Measurements from ENCODE around the gene ADGRA1. TPM values are rescaled to one million over a fixed set of nuclear protein-coding genes. Genes with fewer than 3 reads are reported as not detected.

Gene ADGRA1
- total RNA-seq, 4 donors from 2014 or later, result 0.13 TPM; not detected in 3

GRCh38 chr10:133067149-133068105 lies 20.3 kb upstream of the ADGRA1 start:
- 29 to 34% methylated on average over 11 to 18 of the region's 26 CpGs for WGBS, 2 donors (ENCODE audit: low coverage in 1 of 2)
- Histone ChIP-seq H3K27me3 (peaks cover 46% of the 10 kb centered on the region), H3K4me3 (no peak overlapping the region), H3K27ac (no peak overlapping the region), H3K4me1 (no peaks in the 10 kb centered on the region), H3K9me3 (no peaks in the 10 kb centered on the region), H3K36me3 (no peaks in the 10 kb centered on the region)
- TF ChIP-seq POLR2A (IDR thresholded peaks at IDR 0.05), result no peak
- TF ChIP-seq POLR2AphosphoS5 (IDR thresholded peaks at IDR 0.05), result no peak
- no peak for TF ChIP-seq EP300 (IDR thresholded peaks at IDR 0.05)
- TF ChIP-seq CTCF (IDR thresholded peaks at IDR 0.05), result no peak
- ATAC-seq, result no peak

GRCh38 chr10:133068111-133069032 lies 19.4 kb upstream of the ADGRA1 start:
- no peak overlapping the region for H3K4me3 ChIP-seq
- no peaks in the 10 kb centered on the region for H3K4me1 ChIP-seq
- no peaks in the 10 kb centered on the region for H3K36me3 ChIP-seq
- ATAC-seq, result no peak
- TF ChIP-seq POLR2A (IDR thresholded peaks at IDR 0.05) (no peak), EP300 (IDR thresholded peaks at IDR 0.05) (no peak), CTCF (IDR thresholded peaks at IDR 0.05) (no peak), POLR2AphosphoS5 (IDR thresholded peaks at IDR 0.05) (no peak)
- peaks cover 55% of the 10 kb centered on the region for H3K27me3 ChIP-seq
- no peak overlapping the region for H3K27ac ChIP-seq
- no peaks in the 10 kb centered on the region for H3K9me3 ChIP-seq
- WGBS, 2 donors (ENCODE audit: low coverage in 1 of 2), result 90% methylated on average over 9 of the region's 24 CpGs; no CpG with 5 or more reads in 1 of the 2 donors

GRCh38 chr10:133069033-133069525 lies 18.6 kb upstream of the ADGRA1 start:
- no peak for ATAC-seq
- WGBS, 2 donors (ENCODE audit: low coverage in 1 of 2), result 72% methylated on average over 6 of the region's 23 CpGs; no CpG with 5 or more reads in 1 of the 2 donors
- Histone ChIP-seq H3K27me3 (peaks cover 61% of the 10 kb centered on the region), H3K4me3 (no peak overlapping the region), H3K36me3 (no peaks in the 10 kb centered on the region), H3K4me1 (no peaks in the 10 kb centered on the region), H3K9me3 (no peaks in the 10 kb centered on the region), H3K27ac (no peak overlapping the region)
- TF ChIP-seq POLR2A (IDR thresholded peaks at IDR 0.05) (no peak), CTCF (IDR thresholded peaks at IDR 0.05) (no peak), POLR2AphosphoS5 (IDR thresholded peaks at IDR 0.05) (no peak), EP300 (IDR thresholded peaks at IDR 0.05) (no peak)

- Histone ChIP-seq H3K4me1 (no peaks in the 10 kb centered on the region), H3K27ac (no peak overlapping the region), H3K27me3 (peaks cover 67% of the 10 kb centered on the region), H3K9me3 (no peaks in the 10 kb centered on the region), H3K36me3 (no peaks in the 10 kb centered on the region), H3K4me3 (no peak overlapping the region)
- 83% methylated on average over 13 of the region's 16 CpGs; no CpG with 5 or more reads in 1 of the 2 donors for WGBS, 2 donors (ENCODE audit: low coverage in 1 of 2)
- ATAC-seq, result no peak
- TF ChIP-seq CTCF (IDR thresholded peaks at IDR 0.05), result no peak
- no peak for TF ChIP-seq POLR2AphosphoS5 (IDR thresholded peaks at IDR 0.05)
- TF ChIP-seq EP300 (IDR thresholded peaks at IDR 0.05), result no peak
- TF ChIP-seq POLR2A (IDR thresholded peaks at IDR 0.05), result no peak
These were observed 17.3 kb upstream of the ADGRA1 start for GRCh38 chr10:133070405-133070804.
